HG02884 (cell line): ENCODE data around the gene PABPC1L.

Experiments
- ATAC-seq: cut with Tn5 transposase; IDR thresholded peaks from one replicate; pipeline ENCODE4 v1.9.1; 2021; ENCODE audit warnings: mild to moderate bottlenecking, moderate library complexity; ENCODE audit not compliant: unreplicated experiment

Gene PABPC1L

DNA sequence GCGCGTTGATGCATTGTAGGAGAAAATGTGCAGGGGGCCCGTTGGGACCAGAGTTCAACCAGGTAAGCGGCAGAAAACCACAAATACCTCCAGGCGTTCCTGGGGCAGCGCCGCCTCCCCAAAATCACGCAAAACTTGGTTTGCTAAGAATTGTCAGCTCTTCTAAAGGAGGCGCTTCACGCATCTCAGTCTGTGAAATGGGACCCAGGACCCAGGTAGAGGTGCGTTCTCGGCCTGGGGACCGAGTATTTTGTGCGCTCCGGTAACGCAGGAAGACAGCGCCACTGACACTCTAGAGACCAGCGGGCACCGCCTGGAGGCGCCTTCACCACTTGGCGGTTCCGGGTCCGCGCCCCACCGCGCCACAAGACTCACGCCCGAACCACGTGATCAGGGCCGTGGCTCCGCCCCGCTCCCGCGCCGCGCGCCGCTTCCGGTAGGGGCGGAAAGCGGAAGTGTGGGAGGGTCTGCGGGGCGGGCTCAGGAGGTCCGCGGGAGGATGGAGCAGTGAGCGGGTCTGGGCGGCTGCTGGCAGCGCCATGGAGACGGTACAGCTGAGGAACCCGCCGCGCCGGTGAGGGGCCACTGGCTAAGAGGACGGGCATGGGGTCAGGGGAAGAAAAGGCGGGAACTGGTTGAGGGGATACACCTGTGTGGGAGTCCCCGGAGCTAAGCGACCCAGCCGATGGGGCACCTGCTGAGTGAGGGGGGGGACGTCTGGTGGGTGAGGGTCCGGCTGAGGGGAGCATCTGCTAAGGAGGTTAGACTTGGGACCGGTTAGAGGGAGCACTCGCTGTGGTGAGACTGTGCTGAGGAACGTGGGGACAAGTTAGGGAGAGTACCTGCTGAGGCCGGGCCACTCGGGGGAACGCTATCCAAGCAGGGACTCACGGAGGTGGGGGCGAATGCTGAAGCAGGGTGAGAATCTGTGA is 56.4 kb downstream of the PABPC1L start, which contains the start of gene STK4:
Gene STK4 (plus strand): TSS at position 483 of the 932 bp plus-strand sequence. CDS start 57 bp downstream, at position 540.
- ATAC-seq, result peak; percentile 58

DNA sequence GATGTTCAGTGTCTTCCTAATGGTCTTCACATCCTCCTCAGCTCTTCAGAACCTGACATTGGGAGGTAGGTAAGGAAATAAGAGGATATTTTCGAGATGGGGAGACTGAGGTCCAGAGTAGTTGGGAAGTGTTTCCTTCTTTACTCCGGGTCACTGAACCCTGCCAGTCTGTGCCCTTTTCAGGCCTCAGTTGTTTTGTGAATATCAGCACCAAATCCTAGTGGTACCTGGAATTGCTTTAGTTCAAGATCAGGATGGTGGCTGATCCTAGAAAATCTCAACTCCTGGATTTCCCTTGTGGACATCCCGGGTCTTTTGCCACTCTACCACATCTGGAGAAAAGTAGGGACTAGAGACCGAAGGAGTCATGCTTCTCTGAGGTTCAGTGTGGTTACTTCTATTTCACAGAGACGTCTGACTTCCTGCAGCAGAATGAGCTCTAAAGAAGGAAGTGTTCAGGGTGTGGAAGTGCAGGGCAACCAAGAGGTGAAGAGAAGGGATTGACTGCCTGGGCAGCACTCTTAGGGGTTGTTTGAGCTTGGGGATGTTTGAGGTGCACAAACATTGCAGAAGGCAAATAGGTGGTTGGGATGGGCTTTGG is 57.4 kb downstream of the PABPC1L start:
- ATAC-seq, result no peak

DNA sequence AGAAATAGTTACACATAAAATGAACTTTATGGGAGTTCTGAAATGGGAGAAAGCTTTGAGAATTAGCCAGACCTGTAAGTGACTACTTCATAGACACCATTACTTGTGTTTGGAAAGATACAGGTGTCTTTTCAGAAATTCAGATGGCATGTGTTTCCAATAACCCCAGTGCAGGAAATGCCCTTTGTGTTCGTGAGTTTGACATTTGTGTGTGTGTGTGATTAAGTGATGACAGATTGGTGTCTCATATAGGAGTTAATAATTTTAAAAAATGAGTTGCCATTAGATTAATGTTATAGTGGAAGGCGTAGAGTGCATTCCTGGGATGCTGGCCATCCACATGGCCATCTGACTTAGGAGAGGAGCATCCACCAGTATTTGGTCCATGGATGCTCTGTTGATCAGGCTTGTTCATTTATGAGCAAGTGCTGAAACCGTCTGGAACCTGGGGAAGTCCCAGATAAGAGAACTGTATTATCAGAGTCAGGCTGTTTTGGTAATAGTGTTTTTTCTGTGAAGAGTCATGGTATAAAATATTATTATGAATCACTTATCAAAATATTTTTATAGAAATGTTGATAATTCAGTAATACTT is 59.5 kb downstream of the PABPC1L start:
- ATAC-seq, result no peak

DNA sequence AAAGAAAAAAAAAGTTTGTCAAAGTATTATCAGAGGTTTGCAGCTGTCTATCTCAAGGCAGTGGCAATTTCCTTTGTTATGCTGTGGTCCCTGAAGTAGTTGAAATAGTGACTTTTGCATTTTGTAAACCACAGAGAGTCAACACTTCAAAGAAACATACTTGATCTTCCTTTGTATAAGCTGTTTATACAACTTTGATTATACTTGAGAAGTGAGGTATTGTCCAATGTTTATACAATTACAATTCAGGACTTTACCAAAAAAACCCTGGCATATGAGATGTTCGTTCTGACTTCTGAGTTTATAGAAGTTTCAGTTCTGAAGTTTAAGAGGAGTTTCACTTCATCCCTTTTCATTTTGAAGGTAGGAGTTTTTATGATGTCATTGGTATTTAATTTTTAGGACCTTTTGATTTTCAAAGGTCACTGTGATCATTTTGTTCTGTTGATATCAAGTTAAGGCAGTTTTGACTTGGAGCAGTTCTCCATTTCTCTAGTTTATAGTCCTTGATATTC is 60.4 kb downstream of the PABPC1L start:
- no peak for ATAC-seq

DNA sequence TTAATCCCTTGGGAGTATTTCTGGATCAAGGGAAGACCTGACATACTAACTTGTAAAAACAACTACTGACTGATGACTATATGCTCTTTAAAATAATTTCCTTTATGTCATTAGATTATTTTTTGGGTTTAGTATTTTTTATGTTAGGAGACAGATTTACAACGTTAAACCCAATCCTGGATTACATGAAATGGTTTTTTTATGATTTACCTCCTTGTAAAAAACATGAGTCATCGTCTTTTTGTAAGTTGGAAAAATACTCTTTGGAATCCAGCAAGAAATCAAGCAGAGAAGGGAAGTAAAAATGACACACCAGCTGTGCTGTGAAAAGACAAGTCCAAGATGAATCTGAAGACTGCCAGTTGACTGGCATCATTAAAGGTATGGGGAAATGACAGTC is 63.2 kb downstream of the PABPC1L start:
- ATAC-seq, result no peak

DNA sequence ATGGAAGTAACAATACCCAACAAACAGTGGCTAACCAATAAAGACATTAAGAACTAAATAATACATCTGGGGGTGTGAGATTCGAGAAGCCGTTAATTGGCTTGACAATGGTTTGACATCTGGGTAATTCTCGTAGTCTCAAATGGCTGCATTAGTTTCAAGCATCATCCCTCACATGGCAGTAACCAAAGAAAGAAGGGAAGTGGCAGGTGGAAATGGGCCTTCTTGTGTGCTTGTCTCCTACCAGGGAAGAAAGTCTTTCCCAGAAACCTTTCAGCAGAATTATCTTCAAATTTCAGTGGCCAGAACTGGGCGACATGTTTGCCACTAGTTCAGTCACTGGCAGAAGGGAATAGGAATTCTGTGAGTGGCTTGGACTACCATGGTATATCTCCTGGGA is 66.8 kb downstream of the PABPC1L start:
- ATAC-seq, result no peak

DNA sequence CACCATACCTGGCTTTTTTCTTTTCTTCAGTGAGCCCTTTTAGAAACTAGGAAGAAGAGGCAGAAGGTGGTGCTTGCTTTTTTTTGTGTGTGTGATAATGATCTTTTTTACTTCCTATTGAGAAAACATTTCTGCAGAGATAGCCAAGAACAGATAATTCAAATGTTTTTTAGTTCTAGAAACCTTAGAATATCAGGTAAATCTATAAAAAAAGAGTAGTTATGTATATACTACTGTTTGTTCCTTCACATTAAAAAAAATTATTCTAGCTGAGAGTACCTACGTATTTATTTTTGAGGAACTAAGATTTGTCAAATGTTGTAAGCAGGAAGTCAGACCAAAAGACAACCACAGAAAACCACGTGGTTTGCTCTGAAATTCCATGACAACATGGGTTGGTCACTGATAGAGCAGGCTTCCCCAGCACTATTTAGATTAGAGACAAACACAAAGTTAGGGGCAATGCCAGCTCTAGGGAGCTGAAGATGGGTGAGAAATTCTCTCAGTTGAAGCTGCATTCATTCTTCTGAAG is 69.3 kb downstream of the PABPC1L start:
- ATAC-seq, result peak; percentile 83

DNA sequence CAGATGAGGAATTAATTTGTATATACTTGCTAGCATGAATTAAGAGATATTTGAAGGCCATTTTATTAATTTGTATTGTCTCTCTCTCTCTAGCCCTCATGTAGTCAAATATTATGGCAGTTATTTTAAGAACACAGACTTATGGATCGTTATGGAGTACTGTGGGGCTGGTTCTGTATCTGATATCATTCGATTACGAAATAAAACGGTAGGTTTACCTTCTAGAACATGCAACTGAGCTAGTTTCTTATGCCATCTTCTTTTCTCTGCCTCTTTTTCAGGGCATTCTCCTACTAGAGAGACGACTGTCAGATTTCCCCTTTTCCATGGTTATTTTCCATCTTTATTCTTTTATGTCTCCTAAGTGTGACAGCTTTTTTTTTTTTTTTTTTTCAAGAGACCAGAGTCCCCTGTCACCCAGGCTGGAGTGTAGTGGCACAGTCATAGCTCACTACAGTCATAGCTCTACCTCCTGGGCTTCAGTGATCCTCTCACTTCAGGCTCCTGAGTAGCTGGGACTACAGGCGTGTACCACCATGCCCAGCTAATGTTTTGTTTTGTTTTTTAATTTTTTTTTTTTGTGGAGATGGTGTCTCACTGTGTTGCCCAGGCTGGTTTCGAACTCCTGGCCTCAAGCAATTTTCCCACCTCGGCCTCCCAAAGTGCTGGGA is 72.0 kb downstream of the PABPC1L start:
- no peak for ATAC-seq

DNA sequence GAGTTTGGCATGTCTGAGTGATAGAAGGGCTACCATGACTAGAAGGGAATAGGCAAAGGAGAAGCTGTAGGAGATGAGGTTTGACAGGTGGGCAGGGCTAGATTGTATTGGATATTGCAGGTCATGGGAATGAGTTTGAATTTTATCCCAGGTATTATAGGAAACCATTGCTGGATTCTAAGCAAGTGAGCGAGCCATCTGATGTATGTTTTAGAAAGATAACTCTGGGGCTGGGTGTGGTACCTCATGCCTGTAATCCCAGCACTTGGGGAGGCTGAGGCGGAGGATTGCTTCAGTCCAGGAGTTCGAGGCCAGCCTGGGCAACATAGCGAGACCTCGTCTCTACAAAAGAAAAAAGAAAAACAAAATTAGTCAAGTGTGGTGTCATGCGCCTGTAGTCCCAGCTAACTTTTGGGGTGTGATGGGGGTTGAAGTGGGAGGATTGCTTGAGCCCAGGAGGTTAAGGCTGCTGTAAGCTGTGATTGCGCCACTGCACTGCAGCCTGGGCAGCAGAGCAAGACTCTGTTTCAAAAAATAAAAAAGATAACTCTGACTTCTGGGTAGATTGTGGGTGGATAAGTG is 73.3 kb downstream of the PABPC1L start:
- no peak for ATAC-seq

DNA sequence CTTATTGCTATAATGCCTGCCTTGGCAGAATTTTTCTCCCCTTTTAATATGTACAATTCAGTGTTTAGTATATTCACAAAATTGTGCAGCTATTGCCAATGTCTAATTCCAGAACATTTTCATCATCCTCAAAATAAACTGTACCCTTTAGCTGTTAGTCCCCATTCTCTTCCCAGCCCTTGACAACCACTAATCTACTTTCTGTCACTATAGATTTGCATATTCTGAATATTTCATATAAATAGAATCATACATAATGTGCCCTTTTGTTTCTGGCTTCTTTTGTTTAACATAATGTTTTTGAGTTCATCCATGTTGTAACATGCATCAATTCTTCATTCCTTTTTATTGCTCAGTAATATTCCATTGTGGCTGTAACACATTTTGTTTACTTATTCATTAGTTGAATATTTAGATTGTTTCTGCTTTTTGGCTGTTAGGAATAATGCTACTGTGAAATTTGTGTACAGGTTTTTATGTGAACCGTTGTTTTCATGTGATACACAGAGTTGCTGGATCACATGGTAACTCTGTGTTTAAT is 78.8 kb downstream of the PABPC1L start:
- no peak for ATAC-seq
